SK-N-SH (cell line): ENCODE results near the gene SPINK14. TPM values are rescaled to one million over a fixed set of nuclear protein-coding genes. Genes with fewer than 3 reads are reported as not detected.

Experiments
- CTCF ChIA-PET: fragments of 300-600, 350-600 bp; formaldehyde crosslinking; extraction: SDS; loops from one replicate; lab custom pipeline; 2021; lab: Yijun Ruan, JAX
- POLR2A ChIA-PET: fragments of 350-600 bp; sonication (Branson Sonifier 250); formaldehyde crosslinking; extraction: SDS; loops from one replicate; lab custom pipeline; 2020; ENCODE audit warnings: antibody characterized with exemption, inconsistent platforms; lab: Yijun Ruan, JAX
- DNase-seq: peaks from one replicate; pipeline ENCODE4 v3.0.0; 2012
- H2AFZ ChIP-seq: fragments of 200-600 bp; sonication (generic); 2 replicates; pipeline ENCODE4 v1.8.1; 2016; ENCODE audit warnings: antibody characterized with exemption, mild to moderate bottlenecking, low read depth
- H3F3A ChIP-seq: fragments of 200-600 bp; sonication (generic); replicated peaks from 2 replicates; pipeline ENCODE3; 2016; ENCODE audit warnings: antibody characterized with exemption, mild to moderate bottlenecking; ENCODE audit not compliant: insufficient read depth
- H3K27ac ChIP-seq, 2 experiments: fragments of 200-500 bp in 1 of 2; fragments of 200-600 bp in 1 of 2; sonication (Bioruptor generic) in 1 of 2; sonication (generic), shearing (Covaris generic) in 1 of 2; 2 replicates each; pipeline versions ENCODE4 v1.5.1 to v1.6.1; 2014 to 2016; ENCODE audit warnings: low read depth in 2 of 2, inconsistent platforms in 1 of 2, low read length in 1 of 2, mild to moderate bottlenecking in 1 of 2, mixed read lengths in 1 of 2
- H3K27me3 ChIP-seq: fragments of 200-600 bp; sonication (generic), shearing (Covaris generic); 2 replicates; pipeline ENCODE4 v1.6.1; 2016; ENCODE audit warnings: mixed run types; ENCODE audit not compliant: insufficient read depth
- H3K36me3 ChIP-seq, 2 experiments: fragments of 200-500 bp in 1 of 2; fragments of 200-600 bp in 1 of 2; sonication (Bioruptor generic) in 1 of 2; sonication (generic) in 1 of 2; replicated peaks in 1 of 2; 2 replicates each; pipeline versions ENCODE3 to v1.5.1; 2014 to 2016; ENCODE audit warnings: low read length in 1 of 2, mild to moderate bottlenecking in 1 of 2; ENCODE audit not compliant: insufficient read depth in 2 of 2, control insufficient read depth in 1 of 2
- H3K4me1 ChIP-seq, 2 experiments: fragments of 200-500 bp in 1 of 2; fragments of 200-600 bp in 1 of 2; sonication (Bioruptor generic) in 1 of 2; sonication (generic), shearing (Covaris generic) in 1 of 2; 2 replicates each; pipeline versions ENCODE4 v1.5.1 to v1.6.1; 2014 to 2016; ENCODE audit warnings: low read depth in 1 of 2, low read length in 1 of 2, mixed run types in 1 of 2; ENCODE audit not compliant: insufficient read depth in 2 of 2, control insufficient read depth in 1 of 2
- H3K4me2 ChIP-seq: fragments of 200-600 bp; sonication (generic), shearing (Covaris generic); 2 replicates; pipeline ENCODE4 v1.6.1; 2017; ENCODE audit warnings: mixed run types
- H3K4me3 ChIP-seq, 2 experiments: fragments of 200-500 bp in 1 of 2; fragments of 200-600 bp in 1 of 2; sonication (Bioruptor generic) in 1 of 2; sonication (generic), shearing (Covaris generic) in 1 of 2; 2 replicates each; pipeline versions ENCODE4 v1.5.1 to v1.8.1; 2014 to 2016; ENCODE audit warnings: low read depth in 2 of 2, inconsistent platforms in 1 of 2, low read length in 1 of 2, mild to moderate bottlenecking in 1 of 2, mixed read lengths in 1 of 2, moderate library complexity in 1 of 2
- H3K79me2 ChIP-seq: fragments of 200-600 bp; sonication (generic); 2 replicates; pipeline ENCODE4 v1.8.1; 2017; ENCODE audit warnings: mild to moderate bottlenecking; ENCODE audit not compliant: insufficient read depth
- H3K9ac ChIP-seq: fragments of 200-600 bp; sonication (generic); 2 replicates; pipeline ENCODE4 v1.6.1; 2017; ENCODE audit warnings: mixed run types
- H3K9me2 ChIP-seq: fragments of 200-600 bp; sonication (generic); 2 replicates; pipeline ENCODE4 v1.6.1; 2017; ENCODE audit warnings: mixed run types
- H3K9me3 ChIP-seq: fragments of 200-600 bp; sonication (generic); 2 replicates; pipeline ENCODE4 v1.6.1; 2017; ENCODE audit warnings: mixed run types, mild to moderate bottlenecking, moderate library complexity
- H4K20me1 ChIP-seq: fragments of 200-600 bp; sonication (generic); 2 replicates; pipeline ENCODE4 v1.6.1; 2017; ENCODE audit warnings: mild to moderate bottlenecking, mixed run types; ENCODE audit not compliant: insufficient read depth
- EP300 ChIP-seq, 2 experiments: IDR thresholded peaks; 2 replicates each; pipeline versions ENCODE4 v1.4.0 to v1.6.1; 2012; ENCODE audit warnings: borderline replicate concordance in 1 of 2, low read depth in 1 of 2, low read length in 1 of 2
- EZH2phosphoT487 ChIP-seq: fragments of 200-600 bp; sonication (generic); IDR thresholded peaks from 2 replicates; pipeline ENCODE4 v1.6.1; 2017; ENCODE audit warnings: low read depth, mixed run types, mild to moderate bottlenecking, antibody characterized with exemption, moderate library complexity, borderline replicate concordance
- FOXJ3 ChIP-seq: sonication (generic); formaldehyde crosslinking; IDR thresholded peaks from 2 replicates; pipeline ENCODE4 v1.5.1; 2020; ENCODE audit warnings: mild to moderate bottlenecking, missing genetic modification reagents
- GATA2 ChIP-seq: sonication (generic); formaldehyde crosslinking; IDR thresholded peaks from 2 replicates; pipeline ENCODE4 v1.5.0; 2020; ENCODE audit warnings: mild to moderate bottlenecking, missing genetic modification reagents
- NRF1 ChIP-seq: IDR thresholded peaks from 2 replicates; pipeline ENCODE4 v1.6.1; 2012; ENCODE audit warnings: low read depth, mild to moderate bottlenecking, low read length
- POLR2AphosphoS5 ChIP-seq: IDR thresholded peaks from 2 replicates; pipeline ENCODE4 v1.6.1; 2012; ENCODE audit warnings: low read depth, low read length
- RAD21 ChIP-seq: IDR thresholded peaks from 2 replicates; pipeline ENCODE4 v1.6.1; 2012; ENCODE audit warnings: mild to moderate bottlenecking, low read length
- RCOR1 ChIP-seq: fragments of 150-350 bp; IDR thresholded peaks from 2 replicates; pipeline ENCODE4 v1.6.1; 2017; ENCODE audit warnings: antibody characterized with exemption, low read length
- RFX5 ChIP-seq: IDR thresholded peaks from 2 replicates; pipeline ENCODE4 v1.6.1; 2012; ENCODE audit warnings: mild to moderate bottlenecking, improper control_type of control experiment, low read length
- RXRA ChIP-seq: IDR thresholded peaks from 2 replicates; pipeline ENCODE4 v1.4.0; 2012; ENCODE audit warnings: low read depth, mild to moderate bottlenecking, borderline replicate concordance
- SIN3A ChIP-seq: IDR thresholded peaks from 2 replicates; pipeline ENCODE4 v1.6.1; 2012; ENCODE audit warnings: low read depth, mild to moderate bottlenecking, low read length, moderate library complexity, borderline replicate concordance
- SMC3 ChIP-seq: IDR thresholded peaks from 2 replicates; pipeline ENCODE4 v1.6.1; 2012; ENCODE audit warnings: low read depth, low read length, improper control_type of control experiment
- WGBS: methylation state at CpG from one replicate; pipeline ENCODE4 v1.1.6; 2017; ENCODE audit warnings: low lambda C conversion rate; 5-methylcytosine and 5-hydroxymethylcytosine counted together
- polyA plus RNA-seq, 3 experiments: library from polyadenylated mRNA; depleted of rRNA; stranded (reverse); fragments of >200 nt; gene quantifications; 2 replicates each; pipeline ENCODE4 v1.2.3, GENCODE V29; 2012
- TF ChIP-seq, protein P1 (sequence below): fragments of 150-350 bp; IDR thresholded peaks from 2 replicates; pipeline ENCODE4 v1.6.1; 2017; ENCODE audit warnings: antibody characterized with exemption, low read length, low read depth, borderline replicate concordance
- TF ChIP-seq, protein P2 (sequence below): IDR thresholded peaks from 2 replicates; pipeline ENCODE4 v1.4.0; 2012; ENCODE audit warnings: low read depth, borderline replicate concordance
- TF ChIP-seq, protein P3 (sequence below): fragments of 150-350 bp; IDR thresholded peaks from 2 replicates; pipeline ENCODE4 v1.6.1; 2016; ENCODE audit warnings: mild to moderate bottlenecking, low read depth, low read length
- TF ChIP-seq, protein P4 (sequence below): IDR thresholded peaks from 2 replicates; pipeline ENCODE4; 2012

Gene SPINK14
- polyA plus RNA-seq, 1 of the 3 experiments (the other 2 are of a cell fraction): not detected

DNA sequence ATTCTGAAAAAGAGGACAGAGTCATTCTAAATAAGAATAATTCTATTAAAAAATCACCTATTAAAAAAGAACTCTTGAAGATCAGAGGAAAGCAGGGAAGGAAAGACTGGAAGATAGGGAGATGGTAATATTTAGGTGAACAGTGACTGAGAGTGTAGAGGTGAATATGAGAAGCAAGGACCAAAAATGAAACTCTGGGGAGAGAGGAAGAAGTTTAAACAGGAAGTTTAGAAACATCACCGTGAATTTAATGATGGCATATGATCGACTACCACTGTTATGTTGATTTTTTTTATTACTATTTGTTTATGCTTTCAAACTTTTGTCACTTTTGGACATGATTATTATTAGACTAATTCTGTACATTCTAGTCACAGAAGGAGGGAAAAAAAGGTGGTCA lies 32.8 kb downstream of the SPINK14 start:
- Histone ChIP-seq H3K79me2 (no peaks in the 10 kb centered on the region), H3K27ac (no peak overlapping the region), H3K9ac (no peak overlapping the region), H3K4me3 (no peak overlapping the region), H3K9me3 (no peaks in the 10 kb centered on the region), H3K27me3 (no peaks in the 10 kb centered on the region), H3K4me2 (no peak overlapping the region), H3K36me3 (no peaks in the 10 kb centered on the region), H2AFZ (no peak overlapping the region), H3K4me1 (no peaks in the 10 kb centered on the region), H4K20me1 (no peaks in the 10 kb centered on the region), H3K9me2 (no peaks in the 10 kb centered on the region), H3F3A (no peaks in the 10 kb centered on the region)
- ChIA-PET CTCF (no interaction called here), POLR2A (no interaction called here)
- TF ChIP-seq, protein P1, sequence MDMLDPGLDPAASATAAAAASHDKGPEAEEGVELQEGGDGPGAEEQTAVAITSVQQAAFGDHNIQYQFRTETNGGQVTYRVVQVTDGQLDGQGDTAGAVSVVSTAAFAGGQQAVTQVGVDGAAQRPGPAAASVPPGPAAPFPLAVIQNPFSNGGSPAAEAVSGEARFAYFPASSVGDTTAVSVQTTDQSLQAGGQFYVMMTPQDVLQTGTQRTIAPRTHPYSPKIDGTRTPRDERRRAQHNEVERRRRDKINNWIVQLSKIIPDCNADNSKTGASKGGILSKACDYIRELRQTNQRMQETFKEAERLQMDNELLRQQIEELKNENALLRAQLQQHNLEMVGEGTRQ: no peak
- TF ChIP-seq EP300 (IDR thresholded peaks at IDR 0.05; ENCODE audit: borderline replicate concordance in 1 of 2, low read depth in 1 of 2, low read length in 1 of 2): no peak
- TF ChIP-seq EZH2phosphoT487: no peak
- TF ChIP-seq RCOR1: no peak
- no peak for TF ChIP-seq FOXJ3
- TF ChIP-seq RFX5: no peak
- TF ChIP-seq RAD21: no peak
- TF ChIP-seq, protein P2, sequence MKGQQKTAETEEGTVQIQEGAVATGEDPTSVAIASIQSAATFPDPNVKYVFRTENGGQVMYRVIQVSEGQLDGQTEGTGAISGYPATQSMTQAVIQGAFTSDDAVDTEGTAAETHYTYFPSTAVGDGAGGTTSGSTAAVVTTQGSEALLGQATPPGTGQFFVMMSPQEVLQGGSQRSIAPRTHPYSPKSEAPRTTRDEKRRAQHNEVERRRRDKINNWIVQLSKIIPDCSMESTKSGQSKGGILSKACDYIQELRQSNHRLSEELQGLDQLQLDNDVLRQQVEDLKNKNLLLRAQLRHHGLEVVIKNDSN: no peak
- TF ChIP-seq, protein P3, sequence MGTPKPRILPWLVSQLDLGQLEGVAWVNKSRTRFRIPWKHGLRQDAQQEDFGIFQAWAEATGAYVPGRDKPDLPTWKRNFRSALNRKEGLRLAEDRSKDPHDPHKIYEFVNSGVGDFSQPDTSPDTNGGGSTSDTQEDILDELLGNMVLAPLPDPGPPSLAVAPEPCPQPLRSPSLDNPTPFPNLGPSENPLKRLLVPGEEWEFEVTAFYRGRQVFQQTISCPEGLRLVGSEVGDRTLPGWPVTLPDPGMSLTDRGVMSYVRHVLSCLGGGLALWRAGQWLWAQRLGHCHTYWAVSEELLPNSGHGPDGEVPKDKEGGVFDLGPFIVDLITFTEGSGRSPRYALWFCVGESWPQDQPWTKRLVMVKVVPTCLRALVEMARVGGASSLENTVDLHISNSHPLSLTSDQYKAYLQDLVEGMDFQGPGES: no peak
- no peak for TF ChIP-seq NRF1
- TF ChIP-seq, protein P4, sequence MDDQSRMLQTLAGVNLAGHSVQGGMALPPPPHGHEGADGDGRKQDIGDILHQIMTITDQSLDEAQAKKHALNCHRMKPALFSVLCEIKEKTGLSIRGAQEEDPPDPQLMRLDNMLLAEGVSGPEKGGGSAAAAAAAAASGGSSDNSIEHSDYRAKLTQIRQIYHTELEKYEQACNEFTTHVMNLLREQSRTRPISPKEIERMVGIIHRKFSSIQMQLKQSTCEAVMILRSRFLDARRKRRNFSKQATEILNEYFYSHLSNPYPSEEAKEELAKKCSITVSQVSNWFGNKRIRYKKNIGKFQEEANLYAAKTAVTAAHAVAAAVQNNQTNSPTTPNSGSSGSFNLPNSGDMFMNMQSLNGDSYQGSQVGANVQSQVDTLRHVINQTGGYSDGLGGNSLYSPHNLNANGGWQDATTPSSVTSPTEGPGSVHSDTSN: no peak
- TF ChIP-seq RXRA: no peak
- no peak for TF ChIP-seq SIN3A
- no peak for TF ChIP-seq POLR2AphosphoS5
- no peak for TF ChIP-seq SMC3
- TF ChIP-seq GATA2 (CRISPR knock-in tag): no peak
- WGBS: 68% methylated on average over 2 of the region's 2 CpGs
- DNase-seq: no peak
